AG09309 (cell line): ENCODE measurements around the gene SP100.

Experiments used
- DNase-seq: peaks from one replicate; pipeline ENCODE4 v3.0.0-alpha.2; 2010; ENCODE audit warnings: low read depth
- H3K4me3 ChIP-seq: 2 replicates; pipeline ENCODE4 v1.5.1; 2011; ENCODE audit warnings: mild to moderate bottlenecking, low read depth, low read length, moderate library complexity; ENCODE audit not compliant: control insufficient read depth
- TF ChIP-seq, protein P1 (sequence below): IDR thresholded peaks from 2 replicates; pipeline ENCODE4 v1.5.1; 2011; ENCODE audit warnings: mild to moderate bottlenecking, low read depth, low read length, inconsistent platforms; ENCODE audit not compliant: insufficient read depth, control insufficient read depth; ENCODE audit errors: missing control alignments

The SP100 gene

GRCh38 chr2:230418341-230419016, 2.5 kb downstream of the SP100 start:
- TF ChIP-seq, protein P1, sequence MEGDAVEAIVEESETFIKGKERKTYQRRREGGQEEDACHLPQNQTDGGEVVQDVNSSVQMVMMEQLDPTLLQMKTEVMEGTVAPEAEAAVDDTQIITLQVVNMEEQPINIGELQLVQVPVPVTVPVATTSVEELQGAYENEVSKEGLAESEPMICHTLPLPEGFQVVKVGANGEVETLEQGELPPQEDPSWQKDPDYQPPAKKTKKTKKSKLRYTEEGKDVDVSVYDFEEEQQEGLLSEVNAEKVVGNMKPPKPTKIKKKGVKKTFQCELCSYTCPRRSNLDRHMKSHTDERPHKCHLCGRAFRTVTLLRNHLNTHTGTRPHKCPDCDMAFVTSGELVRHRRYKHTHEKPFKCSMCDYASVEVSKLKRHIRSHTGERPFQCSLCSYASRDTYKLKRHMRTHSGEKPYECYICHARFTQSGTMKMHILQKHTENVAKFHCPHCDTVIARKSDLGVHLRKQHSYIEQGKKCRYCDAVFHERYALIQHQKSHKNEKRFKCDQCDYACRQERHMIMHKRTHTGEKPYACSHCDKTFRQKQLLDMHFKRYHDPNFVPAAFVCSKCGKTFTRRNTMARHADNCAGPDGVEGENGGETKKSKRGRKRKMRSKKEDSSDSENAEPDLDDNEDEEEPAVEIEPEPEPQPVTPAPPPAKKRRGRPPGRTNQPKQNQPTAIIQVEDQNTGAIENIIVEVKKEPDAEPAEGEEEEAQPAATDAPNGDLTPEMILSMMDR: no peak
- DNase-seq: peak; percentile 44
- H3K4me3 ChIP-seq: peak overlapping the region; percentile 21

- H3K4me3 ChIP-seq: no peak overlapping the region
- no peak for DNase-seq
- TF ChIP-seq, protein P1: no peak
Observed at GRCh38 chr2:230419181-230419580, 3.2 kb downstream of the SP100 start.

DNA sequence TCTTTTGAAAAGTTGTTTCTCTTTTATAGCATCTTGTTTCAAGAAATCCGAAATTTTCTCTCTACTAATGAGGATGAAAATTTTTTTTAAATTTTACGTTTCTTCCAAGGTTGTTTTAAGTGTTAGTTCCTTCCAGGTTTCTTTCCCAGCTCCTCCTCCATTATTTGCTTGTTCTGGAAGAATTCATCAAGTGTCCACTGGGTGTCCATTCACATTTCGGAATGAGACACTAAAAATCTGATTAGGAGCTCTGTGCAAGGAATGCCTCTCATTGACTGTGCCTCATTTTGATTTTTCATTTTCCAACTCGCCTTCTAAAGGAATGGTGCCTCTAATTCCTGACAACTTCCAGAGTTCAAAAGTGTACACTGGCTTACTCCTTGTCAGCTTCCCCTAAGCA, 6.1 kb downstream of the SP100 start:
- TF ChIP-seq, protein P1: peak; percentile 11

GRCh38 chr2:230423851-230424458, 8.0 kb downstream of the SP100 start:
- no peak for DNase-seq
- H3K4me3 ChIP-seq: no peak overlapping the region

More for the DNA sequence above, 6.1 kb downstream of the SP100 start:
- H3K4me3 ChIP-seq: no peak overlapping the region
- DNase-seq: no peak

DNA sequence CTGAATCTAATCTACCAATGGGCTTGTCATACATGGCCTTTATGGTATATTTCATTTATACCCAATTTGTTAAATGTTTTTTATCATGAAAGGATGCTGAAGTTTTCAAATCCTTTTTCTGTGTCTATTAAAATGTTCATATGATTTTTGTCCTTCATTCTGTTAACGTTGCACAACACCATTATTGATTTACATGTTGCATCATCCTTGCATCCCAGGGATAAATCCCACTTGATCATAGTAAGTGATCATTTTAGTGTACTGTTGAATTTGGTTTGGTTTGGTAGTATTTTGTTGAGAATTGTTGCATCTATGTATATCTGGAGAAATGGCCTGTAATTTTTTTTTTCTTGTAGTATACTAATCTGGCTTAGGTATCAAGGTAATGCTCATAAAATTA, 9.4 kb downstream of the SP100 start:
- H3K4me3 ChIP-seq: no peak overlapping the region
- DNase-seq: no peak
- TF ChIP-seq, protein P1: no peak

More at GRCh38 chr2:230423851-230424458, 8.0 kb downstream of the SP100 start:
- TF ChIP-seq, protein P1: no peak

DNA sequence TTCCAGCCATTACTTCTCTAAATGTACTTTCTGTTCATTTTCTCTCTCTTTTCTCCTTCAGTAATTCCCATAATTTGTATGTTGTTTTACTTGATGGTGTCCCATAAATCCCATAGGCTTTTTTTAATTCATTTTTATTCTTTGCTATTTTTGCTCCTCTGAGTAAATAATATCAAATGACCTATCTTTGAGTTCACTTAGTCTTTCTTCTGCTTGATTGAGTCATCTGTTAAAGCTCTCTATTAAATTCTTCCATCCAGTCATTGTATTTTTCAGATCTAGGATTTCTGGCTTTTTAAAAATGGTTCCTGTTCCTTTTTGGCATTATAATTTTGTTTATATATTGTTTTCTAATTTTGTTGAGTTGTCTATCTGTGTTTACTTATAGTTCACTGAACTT, 13.5 kb downstream of the SP100 start:
- H3K4me3 ChIP-seq: no peak overlapping the region
- DNase-seq: no peak

More for the DNA sequence above, 13.5 kb downstream of the SP100 start:
- TF ChIP-seq, protein P1: no peak
